Measurements from ENCODE around the gene CD44.

The CD44 gene

GRCh38 chr11:35234460-35235156 lies 95.6 kb downstream of the CD44 start:
- DNase-seq = no peak

- DNase-seq = no peak
These were observed 96.1 kb downstream of the CD44 start for GRCh38 chr11:35235157-35235468.

DNA sequence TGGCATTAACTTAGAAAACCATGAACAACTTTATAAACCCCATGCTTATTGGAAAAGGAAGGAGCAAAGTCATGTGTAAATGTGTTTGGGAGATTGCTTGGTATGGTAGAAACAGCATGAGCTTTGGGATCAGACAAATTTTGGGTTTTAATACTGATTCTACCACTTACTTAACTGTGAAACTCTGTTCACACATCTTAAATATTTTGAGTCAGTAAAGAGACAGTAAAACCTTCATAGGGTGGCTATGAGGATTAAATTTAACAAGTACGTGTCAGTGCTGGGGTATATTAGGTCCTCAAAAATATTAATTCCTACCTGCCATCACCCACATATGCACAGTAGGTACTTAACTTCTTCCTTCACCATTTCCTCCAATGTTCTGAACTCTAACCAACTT lies 96.5 kb downstream of the CD44 start:
- no peak for DNase-seq

- no peak for DNase-seq
These were observed 97.1 kb downstream of the CD44 start for GRCh38 chr11:35235936-35236666.

DNA sequence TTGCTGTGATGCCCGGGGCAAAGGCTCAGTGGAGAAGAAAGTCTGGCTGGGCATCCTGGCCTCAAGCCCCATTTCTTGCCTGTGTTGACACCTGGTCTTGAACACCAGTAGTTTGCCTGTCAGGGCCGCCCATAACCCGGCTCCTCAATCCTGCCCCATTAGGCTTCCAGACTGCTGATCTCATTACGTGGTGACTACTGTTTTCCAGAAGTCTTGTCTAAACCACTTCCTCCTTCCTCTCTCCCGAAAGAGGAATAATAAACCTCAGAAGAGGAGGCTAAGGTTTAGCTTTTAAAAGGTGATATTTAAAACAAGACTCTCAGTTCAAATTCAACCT lies 97.7 kb downstream of the CD44 start:
- no peak for DNase-seq

DNA sequence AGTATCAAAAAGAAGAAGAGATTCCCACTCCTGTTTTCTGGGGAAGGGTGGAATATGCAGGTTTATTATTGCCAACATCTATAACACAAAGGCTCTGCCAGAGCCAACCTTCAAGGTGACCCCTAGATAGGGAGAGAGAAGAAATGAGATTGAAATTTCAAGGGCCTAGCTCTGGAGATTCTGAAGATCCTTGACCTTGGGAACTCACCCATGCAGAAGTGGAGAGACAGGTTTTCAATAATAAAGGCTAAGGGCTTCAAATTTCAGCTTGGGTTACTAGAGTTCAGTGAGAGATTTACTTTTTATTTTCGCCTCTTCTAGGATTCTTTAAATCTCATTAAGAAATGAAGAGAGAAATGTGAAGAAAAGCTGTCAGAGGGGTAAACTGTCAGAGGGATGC lies 98.4 kb downstream of the CD44 start:
- DNase-seq = no peak

GRCh38 chr11:35237860-35238715 lies 99.1 kb downstream of the CD44 start:
- peak in 18 of 58 donors; percentile 3 to 59 (median 15) for DNase-seq

GRCh38 chr11:35238882-35239281 lies 99.9 kb downstream of the CD44 start:
- DNase-seq = no peak

DNA sequence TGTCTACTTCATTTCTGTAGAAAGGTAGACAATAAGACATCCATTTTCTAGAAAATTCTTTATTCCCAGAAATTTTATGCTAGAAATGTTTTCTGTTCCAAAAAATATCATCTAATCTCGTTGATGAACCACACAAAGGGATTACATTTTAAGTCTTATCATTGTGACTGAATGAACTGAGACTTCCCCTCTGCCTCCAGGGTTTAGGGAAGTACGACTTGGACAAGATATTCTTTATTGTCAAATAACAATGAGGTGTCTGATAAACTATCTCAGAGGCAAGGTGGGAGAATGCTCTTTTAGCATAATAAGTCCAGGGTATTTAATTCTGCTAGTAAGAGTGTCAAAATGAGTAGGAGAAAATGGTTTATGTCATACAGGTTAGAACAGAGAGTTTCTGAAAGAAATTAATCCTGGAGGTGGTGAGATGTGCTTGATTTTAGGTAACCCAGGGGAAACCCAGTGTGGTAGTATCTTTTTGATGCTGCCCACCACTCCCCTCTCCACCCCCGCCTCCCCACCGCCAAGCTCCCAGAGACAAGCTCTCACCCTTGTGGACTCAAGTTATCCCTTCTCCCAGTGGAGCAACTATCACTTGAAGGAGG lies 100.6 kb downstream of the CD44 start:
- DNase-seq = no peak

DNA sequence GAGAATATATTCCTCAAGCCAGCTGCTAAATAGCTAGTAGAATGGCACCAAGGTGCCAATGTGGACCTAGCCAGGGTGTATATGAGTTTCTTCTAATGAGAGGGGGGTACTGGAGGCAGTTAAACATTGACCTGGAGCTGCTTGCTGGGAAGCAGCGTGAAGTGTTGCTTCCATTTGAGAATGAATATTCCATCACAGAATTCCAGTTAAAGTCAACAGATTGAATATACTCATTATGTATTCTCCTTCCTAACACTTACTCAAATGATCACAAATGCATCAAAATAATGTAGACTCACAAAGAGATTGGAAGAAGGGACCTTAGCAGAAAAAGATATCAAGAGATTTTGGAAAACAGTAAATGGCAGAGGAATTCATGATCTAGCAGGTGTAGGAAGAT lies 102.1 kb downstream of the CD44 start:
- no peak for DNase-seq

DNA sequence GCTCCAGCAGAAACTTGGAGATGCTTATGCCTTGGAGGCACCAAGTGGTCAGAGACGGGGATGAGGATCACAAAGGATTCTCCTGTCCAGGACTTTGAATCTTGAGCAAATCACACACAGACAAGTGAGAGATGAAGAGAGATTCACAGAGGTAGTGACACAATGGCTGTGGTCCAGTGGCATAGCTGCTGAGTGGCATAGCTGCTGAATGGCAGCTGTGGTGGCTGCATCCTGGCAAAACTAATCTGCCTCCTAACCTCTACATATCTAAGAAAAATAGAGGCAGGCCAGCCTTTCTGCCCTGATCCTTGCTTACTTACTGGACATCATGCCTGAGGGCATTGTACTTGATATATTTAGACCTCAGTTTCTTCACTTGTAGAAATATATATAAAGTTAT lies 102.6 kb downstream of the CD44 start:
- no peak for DNase-seq

DNA sequence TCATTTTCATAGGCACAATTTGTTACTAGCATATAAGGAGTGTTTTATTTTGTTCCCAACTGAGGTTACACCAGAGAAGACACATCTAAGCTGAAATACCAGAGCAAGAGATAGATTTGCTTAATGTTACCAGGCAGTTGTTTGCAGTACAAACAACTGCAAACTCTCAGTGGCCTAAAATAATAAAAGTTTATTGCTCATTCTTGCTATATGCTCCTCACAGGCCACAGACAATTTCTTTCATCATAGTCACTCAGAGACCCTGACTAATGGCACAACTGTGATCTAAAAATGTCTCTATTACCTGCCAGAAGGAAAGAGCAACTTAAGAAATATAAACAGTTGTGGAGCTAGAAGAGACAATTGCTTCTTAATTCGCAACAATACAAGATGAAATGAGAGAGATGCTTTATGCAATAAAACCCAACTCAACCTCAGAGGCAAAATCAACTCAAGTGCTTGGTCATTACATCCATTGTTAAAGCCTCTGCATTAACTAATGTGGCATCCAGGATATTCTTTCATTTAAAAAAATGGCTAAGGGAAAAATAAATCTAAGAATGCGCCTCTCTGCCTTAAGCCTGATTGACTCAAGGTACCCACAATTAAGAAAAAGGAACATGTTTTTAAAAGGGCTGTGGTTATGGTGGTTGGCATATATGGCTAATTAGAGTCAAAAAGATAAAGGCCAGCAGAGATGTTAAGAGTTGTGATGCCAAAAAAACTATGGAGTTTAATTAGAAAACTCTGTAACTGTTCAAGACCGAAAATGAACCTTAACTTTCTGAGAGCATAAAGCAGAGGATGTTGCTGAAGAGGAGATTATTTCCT lies 103.7 kb downstream of the CD44 start:
- no peak for DNase-seq

- DNase-seq = no peak
These were observed 104.8 kb downstream of the CD44 start for GRCh38 chr11:35243774-35244173.

GRCh38 chr11:35245056-35245455 lies 106.1 kb downstream of the CD44 start:
- DNase-seq = no peak

DNA sequence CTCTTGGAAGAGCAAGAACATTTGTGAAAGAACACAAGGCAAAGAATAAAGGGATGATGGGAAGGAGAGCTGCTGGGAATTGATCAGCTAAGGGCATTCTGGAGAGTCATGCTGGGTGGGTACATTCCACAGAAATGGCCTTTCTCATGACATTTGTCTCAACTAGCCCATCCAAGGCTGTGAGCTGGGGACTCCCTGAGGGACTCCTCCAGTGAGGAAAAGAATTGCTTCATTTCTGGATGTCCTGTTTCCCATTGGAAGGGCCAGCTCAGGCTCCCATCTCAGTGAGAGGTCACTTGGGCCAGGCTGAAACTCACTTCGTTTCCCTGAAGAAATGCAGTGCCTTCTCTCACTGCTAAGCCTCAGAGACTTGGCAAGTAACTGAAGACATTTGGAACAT lies 106.8 kb downstream of the CD44 start:
- DNase-seq = no peak

DNA sequence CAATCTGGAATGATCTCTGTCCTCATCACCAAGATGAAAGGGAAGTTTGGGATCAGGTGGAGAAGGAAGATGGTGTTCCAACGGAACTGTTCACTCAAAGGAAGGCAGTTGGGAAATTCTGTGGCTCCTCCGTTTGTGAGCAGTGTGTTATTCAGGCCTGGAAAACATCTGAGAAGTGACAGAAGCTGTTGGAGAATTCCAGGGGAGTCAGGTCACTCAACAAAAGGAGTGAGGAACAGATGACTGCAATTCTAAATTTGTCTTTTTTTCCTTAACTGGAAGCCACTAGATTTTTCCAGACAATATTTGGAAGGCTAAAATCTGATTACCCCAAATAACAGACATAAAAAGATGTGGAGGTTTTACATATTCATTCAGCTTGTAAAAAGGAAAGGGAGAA lies 107.8 kb downstream of the CD44 start:
- DNase-seq = no peak

- DNase-seq = no peak
These were observed 108.5 kb downstream of the CD44 start for GRCh38 chr11:35247428-35247827.

DNA sequence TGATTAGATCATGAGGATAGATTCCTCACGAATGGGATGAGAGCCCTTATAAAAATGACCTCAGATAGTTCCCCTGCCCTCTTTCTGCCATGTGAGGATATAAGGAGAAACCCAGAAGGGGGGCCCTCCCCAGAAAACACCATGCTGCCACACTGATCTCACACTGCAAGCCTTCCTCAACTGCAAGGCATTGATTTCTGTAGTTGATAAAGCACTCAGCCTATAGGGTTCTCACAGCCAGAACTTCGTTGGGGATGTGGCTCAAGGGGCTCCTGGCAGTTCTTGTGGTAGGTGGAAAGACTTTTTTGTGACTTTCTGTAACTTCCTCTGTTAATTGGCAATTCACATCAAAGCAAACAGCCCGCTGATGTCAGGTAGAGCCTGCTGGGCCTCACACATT lies 108.9 kb downstream of the CD44 start:
- DNase-seq = no peak

- DNase-seq = peak in 6 of 58 donors; percentile 2 to 35 (median 12)
These were observed 109.8 kb downstream of the CD44 start for GRCh38 chr11:35248558-35249323.

- no peak for DNase-seq
These were observed 111.2 kb downstream of the CD44 start for GRCh38 chr11:35250192-35250591.

All from anterior cingulate cortex (tissue), 58 donors.